GM19468 (cell line): ENCODE measurements around the gene GSN.

ENCODE experiments used
- ATAC-seq: cut with Tn5 transposase; IDR thresholded peaks from one replicate; pipeline ENCODE4 v1.9.1; 2021; ENCODE audit warnings: mild to moderate bottlenecking, moderate library complexity, moderate number of reproducible peaks; ENCODE audit not compliant: unreplicated experiment; ENCODE audit errors: extremely low read depth

Gene GSN

DNA sequence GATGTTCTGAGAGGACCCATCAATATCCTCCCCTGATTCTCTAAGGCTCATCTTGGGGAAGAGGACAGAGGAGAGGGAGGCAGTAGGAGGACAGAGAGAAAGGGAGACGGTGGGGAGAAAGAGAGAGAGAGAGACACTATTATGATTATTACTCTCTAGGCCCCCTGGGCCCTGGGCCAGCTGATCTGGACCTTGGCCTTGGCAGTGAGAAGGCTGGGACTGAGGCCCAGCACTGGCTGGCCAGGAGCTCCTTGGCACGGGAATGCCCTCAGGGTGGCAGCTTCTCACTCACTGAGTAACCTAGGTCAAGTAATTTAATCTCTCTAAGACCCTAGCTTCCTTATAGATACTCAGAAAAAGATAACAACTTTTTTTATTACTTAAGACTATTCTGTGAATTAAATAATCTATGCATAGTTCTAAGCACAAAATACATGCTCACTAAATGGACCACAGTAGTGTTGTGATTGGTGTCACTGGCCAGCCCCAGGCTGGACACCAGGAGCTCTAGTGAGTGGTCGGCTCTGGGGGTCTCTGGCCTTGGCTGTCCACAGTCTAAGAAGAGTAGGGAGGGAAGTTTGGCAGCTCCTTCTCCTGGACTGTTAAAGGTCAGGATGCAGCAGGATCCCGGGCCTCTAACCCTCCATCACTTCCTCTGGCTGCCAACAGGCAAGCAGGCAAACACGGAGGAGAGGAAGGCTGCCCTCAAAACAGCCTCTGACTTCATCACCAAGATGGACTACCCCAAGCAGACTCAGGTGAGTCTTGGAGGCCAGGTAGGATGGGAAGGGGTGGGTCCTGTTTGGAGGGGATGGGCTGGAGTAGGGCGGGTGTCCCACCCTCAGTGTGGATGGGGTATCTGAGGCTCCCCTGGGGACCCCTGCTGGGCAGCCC, 50.0 kb downstream of the GSN start:
- ATAC-seq = no peak

DNA sequence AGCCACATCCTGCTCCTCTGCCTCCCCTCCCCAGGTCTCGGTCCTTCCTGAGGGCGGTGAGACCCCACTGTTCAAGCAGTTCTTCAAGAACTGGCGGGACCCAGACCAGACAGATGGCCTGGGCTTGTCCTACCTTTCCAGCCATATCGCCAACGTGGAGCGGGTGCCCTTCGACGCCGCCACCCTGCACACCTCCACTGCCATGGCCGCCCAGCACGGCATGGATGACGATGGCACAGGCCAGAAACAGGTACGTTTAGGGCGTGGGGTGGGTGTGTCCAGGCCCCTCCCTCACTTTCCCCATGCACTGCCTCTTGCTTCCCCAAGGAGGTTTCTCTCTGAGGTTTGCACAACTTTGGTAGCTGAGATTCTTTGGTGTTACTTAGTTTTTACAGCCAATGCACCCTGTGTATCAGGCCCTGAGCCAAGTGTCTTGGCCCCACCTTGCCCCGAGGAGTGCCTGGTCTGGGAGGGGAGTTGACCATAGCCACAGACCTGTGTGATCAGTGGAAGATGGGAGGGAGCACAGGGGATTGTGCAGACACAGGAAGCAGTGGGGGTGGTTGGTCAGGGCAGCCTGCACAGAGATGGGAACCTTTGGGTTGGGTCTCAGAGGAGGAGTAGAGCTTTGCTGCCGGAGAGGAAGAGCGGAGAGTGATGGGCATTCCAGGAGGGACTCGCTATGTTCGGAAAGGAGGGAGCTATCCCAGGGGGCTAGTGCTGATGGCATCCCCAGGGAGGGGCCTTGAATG, 50.8 kb downstream of the GSN start:
- ATAC-seq = no peak

DNA sequence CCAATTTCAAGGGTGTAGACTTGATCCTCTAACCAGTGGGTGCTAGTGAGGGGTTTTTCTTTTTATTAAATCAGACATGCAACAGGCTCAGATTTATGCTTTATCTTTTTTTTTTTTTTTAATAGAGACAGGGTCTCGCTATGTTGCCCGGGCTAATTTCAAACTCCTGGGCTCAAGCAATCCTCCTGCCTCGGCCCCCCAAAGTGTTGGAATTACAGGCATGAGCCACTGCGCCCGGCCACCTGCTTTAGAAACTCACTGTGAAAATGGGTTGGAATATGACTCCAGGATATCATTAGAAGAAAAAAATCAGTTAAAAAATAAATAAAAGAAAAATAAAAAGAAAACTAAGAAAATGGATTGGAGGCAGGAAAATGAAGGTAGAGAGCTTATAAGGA, 51.4 kb downstream of the GSN start:
- no peak for ATAC-seq

DNA sequence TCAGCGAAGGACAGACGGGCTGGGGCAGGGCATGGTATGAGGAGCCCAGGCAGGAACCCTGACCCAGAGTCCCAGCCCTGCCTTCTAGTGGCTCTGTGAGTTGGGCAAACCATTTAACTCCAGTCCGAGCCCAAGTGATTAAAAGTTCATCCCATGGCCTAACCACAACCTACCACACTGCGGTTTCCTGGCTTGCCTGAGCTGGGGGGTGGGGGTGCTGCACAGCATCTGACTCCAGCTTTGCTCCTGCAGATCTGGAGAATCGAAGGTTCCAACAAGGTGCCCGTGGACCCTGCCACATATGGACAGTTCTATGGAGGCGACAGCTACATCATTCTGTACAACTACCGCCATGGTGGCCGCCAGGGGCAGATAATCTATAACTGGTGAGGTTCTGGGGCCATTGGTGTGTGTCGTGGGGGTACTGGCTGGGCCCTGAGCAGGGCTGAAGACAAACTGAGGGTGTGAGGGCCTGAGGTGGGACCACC, 53.1 kb downstream of the GSN start:
- ATAC-seq = no peak

DNA sequence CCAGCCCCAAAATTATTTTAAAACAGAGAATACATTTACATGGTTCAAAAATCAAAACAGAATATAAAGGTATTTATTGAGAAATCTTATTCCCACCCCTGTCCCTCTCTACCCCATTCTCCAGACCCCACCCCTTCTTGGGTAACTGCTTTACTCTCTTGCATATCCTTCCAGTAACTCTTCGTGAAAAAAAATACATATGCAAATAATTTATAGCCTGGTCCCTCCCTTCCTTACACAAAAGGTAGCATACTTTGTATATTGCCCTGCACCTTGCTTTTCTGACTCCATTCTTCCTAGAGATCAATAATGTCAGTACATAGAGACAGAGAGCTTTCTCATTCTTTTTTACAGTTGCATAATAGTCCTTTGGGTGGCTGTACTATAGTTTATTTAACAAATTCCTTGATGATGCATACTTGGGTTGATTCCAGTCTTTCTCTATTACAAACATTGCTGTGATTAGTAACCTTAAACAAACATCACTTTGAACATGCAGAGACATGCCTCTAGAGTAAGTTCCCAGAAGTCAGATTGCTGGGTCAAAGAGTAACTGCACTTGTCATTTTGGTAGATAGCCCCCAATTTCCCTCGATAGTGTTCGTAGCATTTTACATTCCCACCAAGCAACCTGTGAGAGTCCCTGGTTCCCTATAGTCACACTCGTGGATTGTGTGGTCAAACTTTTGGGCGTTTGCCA, 54.2 kb downstream of the GSN start:
- ATAC-seq = no peak

DNA sequence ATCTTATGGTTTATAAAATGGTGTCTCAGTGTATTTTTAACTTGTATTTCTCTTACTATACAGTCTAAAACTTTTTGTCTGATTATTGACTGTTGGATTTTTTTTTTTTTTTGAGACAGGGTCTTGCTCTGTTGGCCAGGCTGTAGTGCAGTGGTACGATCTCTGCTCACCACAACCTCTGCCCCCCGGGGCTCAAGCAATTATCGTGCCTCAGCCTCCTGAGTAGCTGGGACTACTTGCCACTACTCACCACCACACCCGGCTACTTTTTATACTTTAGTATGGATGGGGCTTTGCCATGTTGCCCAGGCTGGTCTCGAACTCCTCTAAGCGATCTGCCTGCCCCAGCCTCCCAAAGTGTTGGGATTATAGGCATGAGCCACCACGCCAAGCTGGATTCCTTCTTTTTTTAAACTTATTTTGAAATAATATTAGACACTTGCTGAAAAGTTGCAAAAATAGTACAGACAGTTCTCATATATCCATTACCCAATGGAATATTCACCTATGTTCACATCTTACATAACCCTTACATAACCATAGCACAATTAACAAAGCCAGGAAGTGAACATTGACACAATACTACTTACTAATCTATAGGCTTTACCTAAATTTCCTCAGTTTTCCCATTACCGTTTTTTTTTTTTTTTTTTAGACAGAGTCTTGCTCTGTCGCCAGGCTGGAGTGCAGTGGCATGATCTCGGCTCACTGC, 54.9 kb downstream of the GSN start:
- ATAC-seq = no peak

DNA sequence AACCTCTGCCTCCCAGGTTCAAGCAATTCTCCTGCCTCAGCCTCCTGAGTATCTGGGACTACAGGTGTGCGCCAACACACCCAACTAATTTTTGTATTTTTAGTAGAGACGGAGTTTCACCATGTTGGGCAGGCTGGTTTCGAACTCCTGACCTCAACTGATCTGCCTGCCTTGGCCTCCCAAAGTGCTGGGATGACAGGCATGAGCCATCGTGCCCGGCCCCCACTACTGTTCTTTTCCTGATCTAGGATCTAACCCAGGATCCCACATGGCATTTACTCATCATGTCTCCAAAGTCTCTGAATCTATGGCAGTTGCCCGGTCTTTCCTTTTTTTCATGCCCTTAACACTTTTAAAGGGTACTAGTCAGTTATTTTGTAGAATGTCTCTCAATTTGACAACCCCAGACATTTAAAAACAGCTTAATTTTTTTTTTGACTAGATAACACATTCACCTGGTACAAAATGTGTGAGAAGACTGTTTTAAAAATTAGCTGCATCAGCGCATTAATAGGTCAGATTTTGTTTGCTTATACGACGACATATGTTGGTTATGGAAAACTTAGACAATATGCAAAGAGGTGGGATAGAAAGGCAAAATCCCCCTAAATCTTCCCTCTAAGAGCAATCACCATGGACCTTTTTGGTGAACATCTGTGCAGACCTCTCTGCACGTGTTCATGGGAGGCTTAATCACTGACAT, 55.6 kb downstream of the GSN start:
- ATAC-seq = no peak

DNA sequence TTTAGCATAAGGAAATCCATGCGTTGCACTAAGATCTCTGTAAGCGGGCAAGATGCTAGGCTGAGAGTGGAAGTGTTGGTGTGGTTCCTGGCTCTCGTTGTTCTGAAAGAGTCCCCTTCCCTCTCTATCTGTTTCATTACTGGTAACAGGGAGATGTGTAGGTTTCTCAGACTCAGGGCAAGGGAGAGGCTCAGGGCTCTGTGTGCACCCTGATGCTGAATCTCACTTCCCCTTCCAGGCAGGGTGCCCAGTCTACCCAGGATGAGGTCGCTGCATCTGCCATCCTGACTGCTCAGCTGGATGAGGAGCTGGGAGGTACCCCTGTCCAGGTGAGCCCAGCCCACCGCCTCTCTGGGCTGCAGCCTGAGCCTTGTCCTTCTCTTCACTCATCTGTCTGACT, 56.4 kb downstream of the GSN start:
- peak; percentile 36 for ATAC-seq

DNA sequence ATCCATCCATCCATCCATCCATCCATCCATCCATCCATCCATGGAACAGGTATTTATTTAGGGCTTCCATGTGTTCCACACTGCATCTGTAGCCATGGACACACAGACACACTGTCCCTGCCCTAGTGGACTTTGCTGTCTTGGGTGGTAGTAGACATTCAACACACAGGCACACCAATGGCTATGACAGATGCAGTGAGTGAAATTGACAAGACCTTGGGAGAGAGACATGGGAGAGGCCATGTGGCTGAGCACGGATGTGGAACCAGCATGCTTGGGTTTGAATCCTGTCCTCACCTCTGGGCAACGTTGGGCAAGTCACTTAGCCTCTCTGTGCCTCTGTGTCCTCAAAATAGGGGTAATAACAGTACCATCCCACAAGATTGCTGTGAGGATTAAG, 56.8 kb downstream of the GSN start:
- ATAC-seq = no peak

DNA sequence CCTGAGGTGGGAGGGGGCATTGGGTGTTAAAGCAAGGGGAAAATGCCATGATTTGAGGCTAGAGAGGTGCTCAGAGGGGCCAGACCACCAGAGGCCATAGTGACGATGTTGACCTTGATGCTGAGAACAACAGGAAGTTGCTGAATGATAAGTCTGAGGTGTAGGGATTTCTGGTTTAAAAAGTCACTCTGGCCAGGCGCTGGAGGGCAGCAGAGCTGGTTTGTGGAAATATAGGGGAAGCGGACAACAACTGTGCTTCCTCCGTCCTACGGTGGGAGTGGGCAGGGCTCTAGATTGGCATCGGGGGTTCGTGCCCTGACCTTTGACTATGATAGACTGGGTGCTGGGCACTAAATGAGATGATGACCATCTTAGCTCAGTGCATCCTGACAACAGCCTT, 57.4 kb downstream of the GSN start:
- ATAC-seq = no peak

DNA sequence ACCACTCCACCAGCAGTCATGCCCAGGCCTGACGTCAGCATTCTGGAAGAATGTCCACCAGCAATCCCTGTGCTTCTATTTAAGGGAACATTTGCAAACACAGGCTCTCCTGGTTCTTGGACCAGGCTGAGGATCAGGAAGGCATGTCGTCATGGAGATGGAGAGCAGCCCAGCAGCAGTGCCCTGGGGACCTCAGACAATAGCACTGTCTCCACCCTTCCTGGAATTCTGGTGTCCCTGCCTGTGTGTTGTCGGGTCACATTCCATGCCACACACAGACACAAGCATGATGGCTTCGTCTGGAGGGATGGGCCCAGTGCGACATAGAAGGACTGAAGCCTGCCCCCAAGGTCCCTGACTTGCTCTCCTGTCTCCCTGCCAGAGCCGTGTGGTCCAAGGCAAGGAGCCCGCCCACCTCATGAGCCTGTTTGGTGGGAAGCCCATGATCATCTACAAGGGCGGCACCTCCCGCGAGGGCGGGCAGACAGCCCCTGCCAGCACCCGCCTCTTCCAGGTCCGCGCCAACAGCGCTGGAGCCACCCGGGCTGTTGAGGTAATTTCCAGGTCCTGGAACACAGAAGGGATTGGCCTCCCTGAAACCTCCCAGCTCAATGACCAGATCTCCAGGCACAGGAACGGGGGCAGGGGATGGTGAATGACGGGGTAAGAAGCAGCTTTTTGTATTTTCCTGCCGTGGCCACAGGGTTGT, 58.3 kb downstream of the GSN start:
- ATAC-seq = no peak

DNA sequence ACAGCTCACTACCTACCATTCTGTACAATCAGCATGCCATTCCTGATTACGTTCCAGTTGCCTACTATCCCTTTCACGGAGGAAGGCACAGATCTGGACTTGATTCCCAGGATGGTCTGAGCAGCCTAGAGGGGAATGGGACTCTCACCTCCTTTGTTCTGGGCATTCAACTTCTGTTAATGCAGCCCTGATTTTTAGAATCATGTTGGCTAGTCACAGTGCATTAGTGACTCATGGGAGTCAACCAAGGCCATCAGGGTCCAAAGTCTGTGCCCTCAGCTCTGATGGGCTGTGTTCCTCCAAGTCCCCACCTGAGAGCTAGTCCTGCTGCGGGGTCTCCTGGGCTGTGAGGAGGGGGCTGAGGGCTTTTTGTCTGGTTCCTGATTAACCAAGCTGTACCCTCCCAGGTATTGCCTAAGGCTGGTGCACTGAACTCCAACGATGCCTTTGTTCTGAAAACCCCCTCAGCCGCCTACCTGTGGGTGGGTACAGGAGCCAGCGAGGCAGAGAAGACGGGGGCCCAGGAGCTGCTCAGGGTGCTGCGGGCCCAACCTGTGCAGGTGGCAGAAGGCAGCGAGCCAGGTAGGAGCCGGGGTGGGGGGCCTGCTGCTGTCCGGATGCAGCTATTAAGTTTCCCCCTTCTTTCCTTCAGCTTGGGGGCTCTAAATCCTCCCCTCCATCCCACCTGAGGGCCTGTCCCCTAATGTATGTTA, 59.1 kb downstream of the GSN start:
- no peak for ATAC-seq

DNA sequence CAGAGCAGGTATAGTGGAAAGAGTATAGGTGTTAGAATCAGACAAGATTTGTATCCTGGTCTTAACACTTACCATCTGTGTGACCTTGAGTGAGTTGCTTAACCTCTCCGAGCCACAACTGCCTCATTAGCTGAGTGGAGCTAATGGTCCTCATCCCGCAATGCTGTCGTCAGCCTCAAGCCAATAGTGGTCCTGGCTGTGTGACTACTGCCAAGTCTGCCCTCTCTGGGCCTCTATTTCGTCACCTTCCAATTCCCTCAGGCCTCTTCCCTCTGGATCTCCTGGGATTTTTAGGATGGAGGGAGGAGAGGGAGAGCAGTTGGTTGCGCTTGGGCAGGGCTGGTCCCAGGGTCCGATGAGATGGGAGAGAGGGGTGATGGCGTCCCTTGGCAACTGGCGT, 60.5 kb downstream of the GSN start:
- no peak for ATAC-seq

DNA sequence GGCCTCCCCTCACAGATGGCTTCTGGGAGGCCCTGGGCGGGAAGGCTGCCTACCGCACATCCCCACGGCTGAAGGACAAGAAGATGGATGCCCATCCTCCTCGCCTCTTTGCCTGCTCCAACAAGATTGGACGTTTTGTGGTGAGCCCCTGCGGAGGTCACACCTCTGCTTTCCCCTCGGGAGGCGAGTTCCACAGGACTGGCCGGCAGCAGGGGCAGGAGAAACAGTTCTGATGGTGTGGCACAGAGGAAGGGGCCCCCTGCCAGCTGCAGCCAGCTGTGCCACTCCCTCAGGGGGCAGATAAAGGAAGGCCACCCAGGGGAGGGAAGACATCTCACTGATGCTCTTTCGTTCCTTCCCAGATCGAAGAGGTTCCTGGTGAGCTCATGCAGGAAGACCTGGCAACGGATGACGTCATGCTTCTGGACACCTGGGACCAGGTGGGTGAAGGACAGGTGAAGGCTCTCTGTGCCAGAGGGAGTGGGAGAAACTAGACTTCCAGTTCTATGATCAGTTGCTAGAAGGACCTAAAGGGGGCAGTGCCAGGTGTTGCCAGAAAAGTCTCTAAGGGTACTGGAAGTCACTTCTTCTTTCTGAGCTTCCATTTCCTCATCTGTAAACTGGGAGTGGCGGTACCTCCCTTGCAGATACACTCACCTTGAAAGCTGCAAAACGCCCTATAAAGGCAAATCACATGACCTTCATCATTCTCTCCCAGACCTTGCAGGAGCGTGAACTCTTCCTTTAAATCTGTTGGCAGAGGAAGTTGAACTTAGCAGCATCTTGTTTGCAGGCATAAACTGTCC, 61.1 kb downstream of the GSN start:
- ATAC-seq = no peak

DNA sequence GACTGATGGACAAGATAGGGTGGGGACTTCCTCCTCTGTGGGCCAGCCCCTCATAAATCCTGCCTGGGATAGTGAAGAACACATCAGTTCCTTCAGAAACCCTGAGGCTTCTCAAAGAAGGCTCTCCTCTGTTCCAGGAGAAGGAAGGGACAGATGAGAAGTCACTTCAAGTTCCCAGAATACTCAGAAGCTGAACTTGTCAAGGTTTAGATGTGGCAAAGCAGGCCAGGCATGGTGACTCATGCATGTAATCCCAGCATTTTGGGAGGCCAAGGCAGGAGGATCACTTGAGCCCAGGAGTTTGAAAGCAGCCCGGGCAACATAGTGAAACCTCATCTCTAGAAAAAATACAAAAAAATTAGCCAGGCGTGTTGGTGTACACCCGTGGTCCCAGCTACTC, 63.6 kb downstream of the GSN start:
- ATAC-seq = no peak

DNA sequence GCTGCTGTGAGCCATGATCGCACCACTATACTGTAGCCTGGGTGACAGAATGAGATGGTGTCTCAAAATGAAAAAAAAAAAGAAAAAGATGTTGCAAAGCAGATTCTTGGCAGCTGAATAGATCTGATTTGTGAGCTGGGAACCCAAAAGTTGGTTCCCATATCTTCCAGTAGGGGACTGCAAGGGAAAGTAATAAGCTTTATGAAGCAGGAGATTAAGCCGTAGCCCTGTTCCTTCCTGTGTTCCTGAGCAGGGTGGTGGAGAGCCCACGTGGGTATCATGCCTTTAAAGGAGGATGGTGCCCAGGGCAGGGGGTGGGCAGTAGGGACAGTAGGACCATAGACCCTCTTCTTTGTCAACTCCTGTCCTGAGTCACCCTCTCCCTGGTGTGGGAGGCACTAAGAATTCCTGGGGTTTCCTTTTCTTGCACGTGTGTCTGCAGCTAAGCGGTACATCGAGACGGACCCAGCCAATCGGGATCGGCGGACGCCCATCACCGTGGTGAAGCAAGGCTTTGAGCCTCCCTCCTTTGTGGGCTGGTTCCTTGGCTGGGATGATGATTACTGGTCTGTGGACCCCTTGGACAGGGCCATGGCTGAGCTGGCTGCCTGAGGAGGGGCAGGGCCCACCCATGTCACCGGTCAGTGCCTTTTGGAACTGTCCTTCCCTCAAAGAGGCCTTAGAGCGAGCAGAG, 64.2 kb downstream of the GSN start:
- ATAC-seq = no peak
